Activated CD4-positive, alpha-beta T cell treated with anti-CD3 and anti-CD28 coated beads, Interleukin-10, Interleukin-2, amounts not matched to agents 100 ng/mL and 50 ng/mL, durations not matched to agents 16 hours and 8 hours (primary cell): ENCODE measurements around the gene SLC25A24.
"Not testable (repeated sequence)": the region's sequence is repeated elsewhere in the genome, so short reads cannot be mapped to it uniquely, and the experiment has no call there.

Source experiments
- DNase-seq: peaks from one replicate; pipeline ENCODE4 v3.0.0-alpha.2; 2020

The SLC25A24 gene

DNA sequence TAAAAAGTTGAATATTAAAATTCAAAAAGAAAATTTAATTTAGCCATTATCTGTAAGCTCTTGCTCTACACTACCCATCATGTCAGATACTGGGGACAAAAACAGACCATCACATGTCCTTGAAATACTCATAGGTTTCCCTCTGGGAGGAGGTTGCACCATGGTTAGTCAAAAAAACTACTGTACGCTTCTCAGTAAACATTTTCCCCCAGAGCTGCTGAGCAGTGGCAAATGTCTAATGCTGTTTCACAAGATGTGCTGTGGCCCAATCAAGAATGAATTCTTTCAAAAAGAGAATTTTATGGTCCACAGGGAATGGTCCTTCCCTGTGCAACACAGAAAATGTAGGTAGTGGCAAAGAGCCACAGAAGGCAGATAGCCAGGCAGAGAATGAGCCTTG is 6.1 kb downstream of the SLC25A24 start:
- no peak for DNase-seq

DNA sequence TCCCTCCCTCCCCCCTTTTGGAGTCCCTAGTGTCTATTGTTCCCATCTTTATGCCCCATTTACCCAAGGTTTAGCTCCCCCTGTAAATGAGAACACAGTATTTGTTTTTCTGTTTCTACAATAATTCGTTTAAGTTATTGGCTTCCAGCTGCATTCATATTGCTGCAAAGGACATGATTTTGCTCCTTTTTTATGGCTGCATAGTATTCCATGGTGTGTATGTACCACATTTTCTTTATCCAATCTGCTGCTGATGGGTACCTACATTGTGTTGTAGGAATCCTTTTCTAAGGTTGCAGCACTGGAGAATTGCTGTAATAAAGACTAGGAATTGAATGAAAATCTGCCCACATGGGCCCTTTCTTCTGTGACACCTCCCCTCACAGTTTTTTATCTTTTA is 6.8 kb downstream of the SLC25A24 start:
- DNase-seq: no peak

DNA sequence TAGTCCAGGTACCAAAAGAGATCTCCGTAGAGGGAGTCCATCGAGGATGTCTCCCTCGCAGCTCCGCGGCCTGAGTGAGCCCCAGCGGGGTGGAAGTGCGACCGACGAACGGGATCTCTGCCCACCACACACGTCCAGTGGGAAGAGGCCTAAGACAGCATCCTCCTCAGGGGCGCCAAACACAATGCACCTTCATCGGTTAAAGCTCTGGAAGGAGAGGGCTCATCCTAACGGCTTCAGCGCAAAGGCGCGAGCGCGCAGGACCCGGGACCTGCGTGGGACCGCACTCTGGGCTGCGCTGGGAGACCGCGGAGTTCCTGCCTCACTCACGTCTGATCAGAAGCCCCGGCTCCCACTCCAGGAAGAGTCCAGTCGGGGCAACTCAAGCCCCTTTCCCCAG is 7.6 kb downstream of the SLC25A24 start:
- DNase-seq: no peak

DNA sequence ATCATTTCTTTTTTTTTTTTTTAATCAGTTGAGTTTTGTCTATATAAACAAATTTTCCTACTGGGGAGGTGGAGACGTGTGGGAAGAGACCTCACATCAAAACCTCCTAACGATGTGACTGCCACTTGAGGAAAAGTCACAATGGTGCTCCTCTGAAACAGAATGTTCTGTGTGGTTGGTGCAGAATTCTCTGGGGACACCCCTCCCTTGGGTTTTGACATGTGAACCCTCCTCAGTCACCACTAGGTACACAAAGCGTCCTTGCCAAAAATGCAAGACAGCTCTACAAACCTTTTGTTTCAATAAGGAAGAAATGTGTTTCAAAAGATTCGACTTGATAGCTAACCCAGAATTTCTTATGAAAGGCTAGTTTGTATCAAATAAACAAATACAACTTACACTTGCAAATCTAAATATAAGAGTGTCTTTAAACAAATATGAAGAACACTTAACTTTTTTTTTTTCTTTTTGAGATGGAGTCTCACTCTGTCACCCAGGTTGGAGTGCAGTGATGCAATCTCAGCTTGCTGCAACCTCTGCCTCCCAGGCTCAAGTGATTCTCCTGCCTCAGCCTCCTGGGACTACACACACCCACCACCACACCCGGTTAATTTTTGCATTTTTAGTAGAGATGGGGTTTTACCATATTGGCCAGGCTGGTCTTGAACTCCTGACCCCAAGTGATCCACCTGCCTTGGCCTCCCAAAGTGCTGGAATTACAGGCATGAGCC is 9.3 kb downstream of the SLC25A24 start:
- no peak for DNase-seq

DNA sequence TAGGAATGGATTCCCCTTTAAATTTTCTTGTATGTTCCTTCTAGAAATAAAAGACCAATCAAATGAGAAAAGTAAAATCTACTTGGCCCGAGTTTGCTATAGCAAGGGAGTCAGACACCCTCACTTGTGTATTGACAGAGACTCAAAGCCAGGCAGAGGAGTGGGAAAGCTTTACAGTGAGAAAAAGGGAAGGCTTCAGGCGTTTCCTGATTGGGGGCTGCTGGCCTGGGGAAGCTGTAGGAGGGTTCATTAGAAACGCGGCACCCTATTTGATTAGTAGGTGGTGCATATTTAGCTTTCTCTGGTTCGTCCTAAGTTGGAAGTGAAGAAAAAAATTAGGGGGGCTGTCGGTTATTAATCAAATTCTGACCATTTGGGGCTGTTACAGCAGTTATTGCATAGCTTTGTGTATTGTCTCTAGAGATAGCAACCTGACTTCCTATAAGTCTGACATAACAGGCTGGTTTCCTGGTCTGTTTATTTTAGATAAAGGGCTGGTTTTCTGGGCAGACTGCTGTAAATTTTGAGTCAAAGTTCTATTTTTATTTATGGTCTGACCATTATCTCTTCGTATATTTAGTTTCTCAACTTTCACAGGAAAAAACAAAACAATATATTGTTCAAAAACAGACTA is 10.0 kb downstream of the SLC25A24 start:
- DNase-seq: no peak

DNA sequence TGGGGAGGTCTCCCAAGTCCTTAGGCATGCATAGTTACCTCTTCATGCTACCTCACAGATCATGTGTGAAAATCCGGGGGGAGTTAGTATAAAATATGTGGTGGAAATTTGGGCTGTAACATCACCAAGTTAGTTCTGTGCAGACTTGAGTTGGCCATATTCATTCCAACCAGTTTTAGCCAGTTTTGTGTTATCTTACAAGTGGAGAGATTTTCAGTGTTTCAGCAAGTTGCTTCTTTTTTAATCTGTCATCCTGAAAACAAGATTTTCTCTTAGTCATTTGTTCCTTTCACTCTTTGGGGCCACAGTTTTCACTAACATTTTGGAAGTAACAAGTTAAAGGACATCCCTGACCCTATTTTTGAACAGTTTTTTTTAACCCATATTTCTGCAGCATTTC is 11.3 kb downstream of the SLC25A24 start:
- peak; percentile 35 for DNase-seq

DNA sequence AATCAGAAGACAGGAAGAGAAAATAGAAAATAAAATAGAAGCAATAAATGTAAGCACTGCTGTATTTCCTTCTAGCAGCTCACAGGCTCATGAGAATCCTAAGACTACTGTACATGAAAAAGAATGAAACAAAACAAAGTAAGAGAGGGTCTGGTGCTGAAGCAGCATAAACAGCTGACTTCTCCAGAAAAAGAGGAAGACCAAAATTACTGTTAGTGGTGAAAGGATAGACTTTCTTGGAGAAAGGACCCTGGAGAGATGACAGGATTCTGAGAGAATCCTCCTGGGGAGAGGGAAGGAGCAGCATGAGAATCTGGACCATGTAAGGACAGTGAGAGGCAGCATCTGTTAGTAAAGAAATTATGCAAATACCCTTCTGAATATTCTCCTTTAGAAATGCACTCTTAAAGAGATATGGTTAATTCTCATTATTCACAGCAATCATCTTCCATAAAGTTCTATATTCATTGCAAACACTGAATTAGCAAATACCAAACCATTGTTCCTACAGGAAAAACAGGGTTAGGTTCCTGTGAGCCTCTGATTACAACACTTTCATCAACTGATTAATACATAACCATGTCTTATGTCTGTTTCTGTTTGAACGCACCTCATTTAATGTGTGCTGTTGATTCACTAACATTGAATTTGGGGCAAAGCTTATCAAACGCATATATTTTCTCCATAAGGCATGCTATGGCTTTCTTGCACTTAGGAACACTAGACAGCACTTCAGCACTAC is 17.0 kb downstream of the SLC25A24 start:
- no peak for DNase-seq

DNA sequence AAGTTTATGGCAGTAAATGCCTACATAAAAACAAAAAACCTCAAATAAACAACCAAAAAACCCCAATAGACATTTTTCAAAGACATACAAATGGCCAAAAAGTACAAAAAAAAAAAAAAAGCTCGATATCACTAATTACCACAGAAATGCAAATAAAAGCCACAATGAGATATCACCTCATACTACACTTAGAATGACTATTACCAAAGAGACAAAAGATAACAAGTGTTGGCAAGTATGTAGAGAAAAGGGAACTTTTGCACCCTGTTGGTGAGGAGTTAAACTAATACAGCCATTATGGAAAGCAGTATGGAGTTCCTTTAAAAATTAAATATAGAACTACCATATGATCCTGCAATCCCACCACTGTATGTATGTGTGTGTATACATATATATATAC is 21.1 kb downstream of the SLC25A24 start:
- no peak for DNase-seq

DNA sequence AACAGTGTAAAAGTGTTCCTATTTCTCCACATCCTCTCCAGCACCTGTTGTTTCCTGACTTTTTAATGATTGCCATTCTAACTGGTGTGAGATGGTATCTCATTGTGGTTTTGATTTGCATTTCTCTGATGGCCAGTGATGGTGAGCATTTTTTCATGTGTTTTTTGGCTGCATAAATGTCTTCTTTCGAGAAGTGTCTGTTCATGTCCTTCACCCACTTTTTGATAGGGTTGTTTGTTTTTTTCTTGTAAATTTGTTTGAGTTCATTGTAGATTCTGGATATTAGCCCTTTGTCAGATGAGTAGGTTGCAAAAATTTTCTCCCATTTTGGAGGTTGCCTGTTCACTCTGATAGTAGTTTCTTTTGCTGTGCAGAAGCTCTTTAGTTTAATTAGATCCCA is 37.7 kb downstream of the SLC25A24 start:
- not testable (repeated sequence) for DNase-seq

DNA sequence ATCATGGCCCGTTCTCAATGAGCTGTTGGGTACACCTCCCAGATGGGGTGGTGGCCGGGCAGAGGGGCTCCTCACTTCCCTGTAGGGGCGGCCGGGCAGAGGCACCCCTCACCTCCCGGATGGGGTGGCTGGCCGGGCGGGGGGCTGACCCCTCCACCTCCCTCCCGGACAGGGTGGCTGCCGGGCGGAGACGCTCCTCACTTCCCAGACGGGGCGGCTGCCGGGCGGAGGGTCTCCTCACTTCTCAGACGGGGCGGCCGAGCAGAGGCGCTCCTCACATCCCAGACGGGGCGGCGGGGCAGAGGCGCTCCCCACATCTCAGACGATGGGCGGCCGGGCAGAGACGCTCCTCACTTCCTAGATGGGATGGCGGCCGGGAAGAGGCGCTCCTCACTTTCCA is 40.2 kb downstream of the SLC25A24 start:
- not testable (repeated sequence) for DNase-seq

DNA sequence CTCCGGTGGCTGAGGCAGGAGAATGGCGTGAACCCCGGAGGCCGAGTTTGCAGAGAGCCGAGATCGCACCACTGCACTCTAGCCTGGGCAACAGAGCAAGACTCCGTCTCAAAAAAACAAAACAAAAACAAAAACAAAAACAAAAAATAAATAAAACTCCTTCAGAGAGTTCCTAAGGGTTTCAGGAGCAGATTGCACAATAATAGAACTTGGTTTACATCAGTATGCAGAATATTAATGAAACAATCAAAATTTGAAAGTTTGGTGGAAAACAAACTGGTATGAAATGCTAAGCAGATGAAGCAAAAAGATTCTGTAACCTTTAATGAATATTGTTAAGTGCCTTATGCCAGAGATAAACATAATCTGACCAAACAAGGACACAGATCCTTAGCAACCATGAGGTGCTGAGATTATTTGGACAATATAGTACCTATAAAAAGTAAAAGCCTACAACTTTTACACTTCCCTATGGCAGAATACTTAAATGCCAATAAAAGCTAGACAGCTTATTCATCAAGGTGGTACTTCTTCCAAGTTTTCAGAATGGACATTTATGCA is 41.2 kb downstream of the SLC25A24 start:
- DNase-seq: no peak

DNA sequence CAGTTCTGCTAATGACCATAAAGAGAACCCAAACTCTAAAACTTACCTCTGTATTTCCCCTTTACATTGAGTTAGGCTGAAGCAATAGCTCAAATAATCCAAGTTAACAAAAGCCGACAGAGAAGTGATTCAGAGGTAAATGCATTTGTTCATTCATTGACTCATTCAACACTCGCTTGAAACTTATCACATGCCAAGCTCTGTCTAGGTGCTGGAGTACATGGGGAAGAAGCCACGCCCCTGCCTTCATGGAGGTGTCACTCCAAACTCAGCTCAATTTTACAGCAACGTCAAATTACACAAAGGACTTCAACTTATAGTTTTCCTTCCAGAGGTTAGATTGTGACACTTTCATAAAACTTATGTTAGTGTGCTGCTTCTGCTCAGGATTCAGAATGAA is 45.8 kb downstream of the SLC25A24 start:
- DNase-seq: no peak

DNA sequence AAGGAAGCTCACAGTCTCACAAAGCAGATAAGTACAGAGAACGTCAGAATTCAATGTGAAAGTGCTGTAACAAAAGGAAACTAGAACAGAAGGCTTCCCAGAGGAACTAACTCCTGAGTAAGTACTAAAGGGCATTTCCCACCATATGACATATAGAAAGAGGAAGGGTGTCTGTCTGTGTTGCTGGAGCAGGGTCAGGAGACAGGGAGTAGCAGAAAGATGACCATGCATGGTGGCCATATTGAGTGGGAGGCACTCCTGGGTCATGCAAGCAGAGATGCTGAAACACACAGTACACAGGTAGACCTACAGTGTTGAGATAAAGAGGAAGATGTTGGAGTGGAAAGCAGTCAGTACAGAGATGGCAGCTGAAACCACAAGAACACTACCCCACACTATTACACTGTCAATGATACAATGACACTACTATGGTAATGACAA is 47.3 kb downstream of the SLC25A24 start:
- DNase-seq: no peak

DNA sequence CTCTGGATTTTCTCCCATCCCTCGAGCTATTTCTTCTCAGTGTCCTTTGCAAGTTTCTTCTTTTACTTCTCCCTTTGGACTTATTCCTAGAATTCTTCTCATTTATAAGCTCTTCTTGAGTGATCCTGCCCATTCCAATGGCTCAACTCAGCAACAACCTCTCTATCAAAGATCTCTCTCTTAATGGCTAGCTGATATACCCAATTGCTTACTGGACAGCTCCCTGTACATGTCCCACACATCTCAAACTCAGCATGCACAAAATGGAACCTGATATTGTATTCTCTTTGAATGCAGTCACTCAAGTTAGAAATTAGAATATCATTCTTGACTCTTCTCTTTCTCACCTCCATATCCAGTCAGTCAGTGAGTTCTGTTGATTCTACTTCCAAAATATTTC is 48.6 kb downstream of the SLC25A24 start:
- DNase-seq: no peak

DNA sequence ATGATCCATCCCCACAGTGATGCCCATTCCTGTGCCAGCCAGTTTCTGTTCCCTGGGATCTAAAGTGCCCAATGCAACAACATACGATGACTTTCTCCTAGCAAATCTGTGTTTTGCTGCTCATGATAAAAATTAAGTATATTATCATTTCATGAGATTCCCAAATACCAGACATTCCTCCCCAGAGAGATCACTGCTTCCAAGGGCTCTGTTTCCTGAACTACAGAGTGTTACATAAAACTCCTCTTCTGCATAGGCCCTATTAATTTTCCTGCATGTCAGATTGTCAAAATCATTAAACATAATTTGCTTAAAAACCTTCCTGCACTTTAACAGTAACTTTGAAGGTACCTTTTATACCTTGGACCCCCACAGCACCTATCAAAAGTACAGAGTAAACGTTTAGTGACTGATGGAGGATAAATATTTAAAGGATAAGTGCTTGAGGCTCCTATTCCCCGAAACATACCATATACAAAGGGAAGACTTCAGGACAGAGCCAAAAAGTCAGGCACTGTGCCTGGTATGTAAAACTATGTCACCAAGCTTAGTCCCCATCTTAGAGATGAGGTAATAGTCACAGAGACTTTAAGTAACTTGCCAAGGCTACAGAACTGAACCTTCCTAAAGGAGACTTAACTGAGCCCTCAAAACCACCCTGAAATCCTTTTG is 50.2 kb downstream of the SLC25A24 start:
- DNase-seq: no peak

DNA sequence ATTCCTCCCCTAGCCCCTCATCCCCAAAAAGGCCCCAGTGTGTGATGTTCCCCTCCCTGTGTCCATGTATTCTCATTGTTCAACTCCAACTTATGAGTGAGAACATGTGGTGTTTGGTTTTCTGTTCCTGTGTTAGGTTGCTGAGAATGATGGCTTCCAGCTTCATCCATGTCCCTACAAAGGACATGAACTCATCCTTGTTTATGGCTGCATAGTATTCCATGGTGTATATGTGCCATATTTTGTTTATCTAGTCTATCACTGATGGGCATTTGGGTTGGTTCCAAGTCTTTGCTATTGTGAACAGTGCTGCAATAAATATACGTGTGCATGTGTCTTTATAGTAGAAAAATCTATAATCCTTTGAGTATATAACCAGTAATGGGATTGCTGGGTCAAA is 55.6 kb downstream of the SLC25A24 start:
- DNase-seq: not testable (repeated sequence)

DNA sequence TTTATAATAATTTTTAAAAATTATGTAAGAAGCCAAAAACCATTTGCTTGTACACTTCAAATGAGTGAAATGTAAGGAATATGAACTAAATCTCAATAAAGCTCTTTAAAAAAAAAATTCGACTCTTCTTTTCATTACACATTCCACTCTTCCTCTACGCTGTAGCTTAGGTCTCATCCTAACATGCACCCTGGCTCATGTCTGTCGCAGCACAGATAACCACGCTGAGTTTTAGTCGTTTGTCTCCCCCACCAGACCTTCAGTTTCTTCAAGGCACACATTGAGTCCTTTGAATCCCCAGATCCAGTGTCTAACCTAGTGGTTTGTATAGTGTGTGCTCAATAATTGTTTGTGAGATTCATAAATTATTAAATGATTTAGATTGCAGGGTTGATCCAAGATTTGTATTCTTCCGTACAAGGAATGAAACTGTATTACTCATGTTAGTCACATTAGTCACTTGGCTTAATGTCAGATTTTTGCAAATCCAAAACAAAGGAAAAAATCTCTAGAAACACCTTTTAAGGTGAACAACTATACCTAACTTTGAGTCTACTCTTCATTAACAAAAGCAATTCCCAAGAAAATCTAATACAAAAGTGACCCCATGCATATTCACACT is 57.3 kb downstream of the SLC25A24 start:
- DNase-seq: no peak

DNA sequence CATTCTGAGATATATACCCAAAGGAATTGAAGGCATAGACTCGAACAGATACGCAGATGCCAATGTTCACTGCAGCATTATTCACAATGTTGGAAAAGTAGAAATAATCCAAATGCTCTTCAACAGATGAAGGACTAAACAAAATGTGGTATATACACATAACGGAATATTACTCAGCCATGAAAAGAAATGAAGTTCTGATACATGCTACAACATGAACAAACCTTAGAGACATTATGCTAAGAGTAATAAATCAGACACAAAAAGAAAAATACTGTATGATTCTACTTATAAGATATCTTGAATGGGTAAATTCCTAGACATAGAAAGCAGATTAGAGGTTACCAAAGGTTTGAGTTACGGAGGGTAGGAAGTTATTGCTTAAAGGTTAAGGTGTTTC is 57.9 kb downstream of the SLC25A24 start:
- DNase-seq: no peak

DNA sequence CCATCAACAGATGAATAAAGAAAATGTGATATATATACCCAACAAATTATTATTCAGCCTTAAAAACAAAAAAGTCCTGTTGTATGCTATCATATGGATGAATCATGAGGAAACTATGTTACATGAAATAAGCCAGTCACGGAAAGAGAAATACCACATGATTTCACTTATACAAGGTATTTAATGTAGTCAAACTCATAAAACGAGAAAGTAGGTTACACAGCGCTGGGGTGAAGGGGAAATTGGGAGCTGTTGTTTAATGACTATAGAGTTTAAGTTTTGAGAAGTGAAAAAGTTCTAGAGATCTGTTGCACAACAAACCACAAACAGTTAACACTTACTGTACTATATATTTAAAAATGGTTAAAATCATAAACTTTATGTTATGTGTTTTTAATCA is 58.5 kb downstream of the SLC25A24 start:
- DNase-seq: peak; percentile 3

DNA sequence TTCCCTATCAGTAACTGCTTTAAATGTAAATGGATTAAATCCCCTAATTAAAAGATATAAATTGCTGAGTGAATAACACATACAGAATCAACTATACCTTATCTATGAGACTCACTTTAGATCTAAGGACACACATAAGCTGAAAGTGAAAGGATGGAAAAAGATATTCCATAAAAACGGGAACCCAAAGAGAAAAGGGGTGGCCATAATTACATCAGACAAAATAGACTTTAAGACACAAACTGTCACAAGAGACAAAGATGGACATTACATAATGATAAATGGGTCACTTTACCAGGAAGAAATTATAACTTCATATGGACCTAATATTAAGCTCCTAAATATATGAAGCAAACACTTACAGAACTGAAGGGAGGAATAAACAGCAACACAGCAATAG is 59.2 kb downstream of the SLC25A24 start:
- DNase-seq: no peak

DNA sequence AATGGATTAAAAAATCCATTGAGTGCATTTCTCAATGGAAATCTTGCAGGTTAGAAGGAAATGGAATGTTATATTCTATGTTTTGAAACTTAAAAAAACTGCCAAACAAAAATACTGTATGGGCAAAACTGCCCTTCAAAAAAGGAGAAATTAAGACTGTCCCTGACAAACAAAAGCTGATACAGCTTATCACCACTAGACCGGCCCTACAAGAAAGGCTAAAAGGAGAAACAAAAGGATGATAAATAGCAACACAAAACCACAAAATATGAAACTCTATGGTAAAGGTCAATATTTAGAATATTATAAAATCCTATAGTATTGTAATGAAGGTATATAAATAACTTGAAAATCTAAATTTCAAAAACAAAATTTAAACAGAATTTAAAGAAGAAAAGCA is 60.0 kb downstream of the SLC25A24 start:
- no peak for DNase-seq

DNA sequence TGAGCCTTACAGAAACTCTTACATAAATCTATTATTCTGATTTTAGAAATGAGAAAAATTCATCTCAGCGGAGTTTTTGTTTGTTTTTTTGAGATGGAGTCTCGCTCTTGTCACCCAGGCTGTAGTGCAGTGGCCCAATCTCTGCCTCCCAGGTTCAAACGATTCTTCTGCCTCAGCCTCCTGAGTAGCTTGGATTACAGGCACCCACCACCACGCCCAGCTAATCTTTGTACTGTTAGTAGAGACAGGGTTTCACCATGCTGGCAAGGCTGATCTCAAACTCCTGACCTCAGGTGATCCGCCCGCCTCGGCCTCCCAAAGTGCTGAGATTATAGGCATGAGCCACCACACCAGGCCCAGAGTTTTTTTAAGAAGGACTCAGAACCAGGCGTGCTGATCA is 60.6 kb downstream of the SLC25A24 start:
- DNase-seq: not testable (repeated sequence)

DNA sequence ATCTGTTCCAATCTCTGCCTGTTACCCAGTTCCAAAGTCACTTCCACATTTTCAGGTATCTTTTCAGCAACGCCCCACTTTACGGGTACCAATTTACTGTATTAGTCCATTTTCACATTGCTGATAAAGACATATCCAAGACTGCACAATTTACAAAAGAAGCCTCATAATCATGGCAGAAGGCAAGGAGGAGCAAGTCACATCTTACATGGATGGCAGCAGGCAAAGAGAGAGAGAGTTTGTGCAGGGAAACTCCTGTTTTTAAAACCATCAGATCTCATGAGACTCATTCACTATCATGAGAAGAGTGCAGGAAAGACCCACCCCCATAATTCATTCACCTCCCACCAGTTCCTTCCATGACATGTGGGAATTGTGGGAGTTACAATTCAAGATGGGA is 67.0 kb downstream of the SLC25A24 start:
- not testable (repeated sequence) for DNase-seq
